HUES6 (cell line): ENCODE data around the gene TSPAN9.

Source experiments
- H3K27ac ChIP-seq: 2 replicates; pipeline ENCODE4 v1.7.0; 2013; ENCODE audit warnings: low read depth, mild to moderate bottlenecking, low read length, inconsistent platforms
- H3K27me3 ChIP-seq: 2 replicates; pipeline ENCODE4 v1.6.1; 2013; ENCODE audit warnings: low read length; ENCODE audit not compliant: control insufficient read depth, insufficient read depth
- H3K36me3 ChIP-seq: 2 replicates; pipeline ENCODE4 v1.6.1; 2013; ENCODE audit warnings: low read length; ENCODE audit not compliant: control insufficient read depth, insufficient read depth
- H3K4me1 ChIP-seq: 2 replicates; pipeline ENCODE4 v1.6.1; 2013; ENCODE audit warnings: low read length; ENCODE audit not compliant: control insufficient read depth, insufficient read depth
- H3K4me3 ChIP-seq: 2 replicates; pipeline ENCODE4 v1.5.1; 2013; ENCODE audit warnings: low read depth, low read length
- H3K9ac ChIP-seq: one replicate; pipeline ENCODE4 v1.6.1; 2013; ENCODE audit warnings: mild to moderate bottlenecking, low read length
- H3K9me3 ChIP-seq: 2 replicates; pipeline ENCODE4 v1.6.1; 2013; ENCODE audit warnings: low read depth, low read length; ENCODE audit not compliant: control insufficient read depth, insufficient read depth

The TSPAN9 gene

DNA sequence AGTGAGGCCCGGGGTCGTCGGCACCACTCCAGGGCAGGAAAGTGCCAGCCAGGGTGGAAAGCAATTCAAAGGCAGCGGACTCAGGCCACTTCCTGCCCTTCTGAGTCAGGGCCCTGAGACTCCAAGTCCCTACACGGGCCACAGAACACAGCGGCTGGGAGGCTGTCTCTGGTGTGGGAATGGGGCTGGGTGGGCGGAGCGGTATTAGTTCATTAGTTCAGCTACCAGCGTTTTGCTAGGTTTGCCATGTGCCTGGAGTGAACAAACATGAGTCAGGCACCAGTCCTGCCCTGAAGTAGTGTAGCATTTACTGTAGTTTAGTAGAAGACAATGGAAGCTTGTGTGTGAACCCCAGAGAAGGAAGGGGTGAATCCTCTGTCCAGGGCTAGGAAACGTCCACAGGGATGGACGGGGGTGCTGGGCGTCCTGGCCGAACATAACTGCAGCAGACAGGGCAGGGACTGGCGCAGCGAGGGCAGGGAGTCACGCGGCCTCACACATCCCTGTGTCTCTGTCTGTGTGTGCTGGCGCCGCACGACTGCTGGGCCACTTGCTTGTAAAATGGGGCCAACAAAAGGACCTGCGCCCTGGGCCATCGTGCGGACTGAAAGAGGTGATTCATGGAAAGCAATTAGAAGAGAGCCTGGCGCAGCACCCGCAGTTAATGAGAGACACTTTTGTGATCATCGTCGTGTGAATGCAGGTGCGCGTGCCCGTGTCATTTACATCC is 227.4 kb downstream of the TSPAN9 start:
- Histone ChIP-seq H3K27me3 (peaks cover 2% of the 10 kb centered on the region; the same call in 1 of the 2 replicates), H3K27ac (no peak overlapping the region), H3K9ac (no peak overlapping the region), H3K9me3 (no peaks in the 10 kb centered on the region), H3K4me3 (no peak overlapping the region), H3K36me3 (no peaks in the 10 kb centered on the region), H3K4me1 (peaks cover 11% of the 10 kb centered on the region)

- H3K4me1 ChIP-seq = peaks cover 8% of the 10 kb centered on the region; the same call in 1 of the 2 replicates
- H3K4me3 ChIP-seq = no peak overlapping the region
- H3K27me3 ChIP-seq = no peaks in the 10 kb centered on the region; the same call in 1 of the 2 replicates
- no peak overlapping the region for H3K27ac ChIP-seq
- no peaks in the 10 kb centered on the region for H3K36me3 ChIP-seq
- H3K9ac ChIP-seq = no peak overlapping the region
- no peaks in the 10 kb centered on the region for H3K9me3 ChIP-seq
Observed at GRCh38 chr12:3305464-3305863, 228.3 kb downstream of the TSPAN9 start.

- H3K27me3 ChIP-seq = no peaks in the 10 kb centered on the region; the same call in 1 of the 2 replicates
- no peaks in the 10 kb centered on the region for H3K36me3 ChIP-seq
- no peak overlapping the region for H3K9ac ChIP-seq
- H3K4me3 ChIP-seq = no peak overlapping the region
- H3K27ac ChIP-seq = no peak overlapping the region
- H3K9me3 ChIP-seq = no peaks in the 10 kb centered on the region
- H3K4me1 ChIP-seq = peaks cover 9% of the 10 kb centered on the region; the same call in 1 of the 2 replicates
Observed at GRCh38 chr12:3305904-3306619, 228.9 kb downstream of the TSPAN9 start.

DNA sequence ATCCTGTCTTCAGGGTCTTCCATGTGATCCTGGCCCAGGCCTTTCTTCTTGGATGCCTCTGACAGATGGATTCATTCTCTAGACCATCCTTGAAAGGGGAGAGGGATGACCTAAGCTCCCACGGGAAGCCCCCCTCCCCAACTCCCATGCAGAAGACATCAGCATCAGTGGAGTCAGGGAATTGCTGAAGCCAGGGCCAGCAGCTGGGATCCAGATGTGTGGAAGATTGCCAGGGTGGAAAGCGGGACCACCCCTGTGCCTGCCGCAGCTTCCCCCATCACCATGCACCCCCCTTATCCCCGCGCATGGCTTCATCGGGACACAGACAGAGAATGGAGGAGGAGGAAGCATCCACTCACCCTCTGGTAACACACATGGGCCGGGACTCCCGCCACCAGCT is 230.2 kb downstream of the TSPAN9 start:
- H3K4me3 ChIP-seq = no peak overlapping the region
- peaks cover 16% of the 10 kb centered on the region; the same call in 1 of the 2 replicates for H3K4me1 ChIP-seq
- H3K36me3 ChIP-seq = no peaks in the 10 kb centered on the region
- H3K27me3 ChIP-seq = peaks cover 8% of the 10 kb centered on the region; the same call in 1 of the 2 replicates
- H3K9ac ChIP-seq = no peak overlapping the region
- no peaks in the 10 kb centered on the region for H3K9me3 ChIP-seq
- H3K27ac ChIP-seq = no peak overlapping the region

DNA sequence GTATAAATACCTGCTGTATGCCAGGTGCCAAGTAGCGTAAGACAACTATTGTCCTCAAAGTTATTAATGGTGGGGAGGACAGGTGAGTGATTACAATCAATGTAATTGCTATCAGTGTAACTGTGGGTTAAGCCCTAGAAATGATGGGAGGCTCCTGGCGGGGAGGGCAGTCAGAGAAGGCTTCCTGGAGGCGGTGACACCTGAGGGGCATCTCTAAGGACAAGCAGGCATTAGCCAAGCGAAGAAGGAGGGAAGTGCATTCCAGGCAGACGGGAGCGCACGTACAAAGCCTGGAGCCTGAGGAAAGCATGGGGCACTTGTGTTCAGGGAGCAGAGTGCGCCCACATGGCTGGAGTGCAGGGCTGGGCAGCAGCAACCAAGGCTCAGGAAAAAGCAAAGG is 230.9 kb downstream of the TSPAN9 start:
- peaks cover 8% of the 10 kb centered on the region; the same call in 1 of the 2 replicates for H3K27me3 ChIP-seq

DNA sequence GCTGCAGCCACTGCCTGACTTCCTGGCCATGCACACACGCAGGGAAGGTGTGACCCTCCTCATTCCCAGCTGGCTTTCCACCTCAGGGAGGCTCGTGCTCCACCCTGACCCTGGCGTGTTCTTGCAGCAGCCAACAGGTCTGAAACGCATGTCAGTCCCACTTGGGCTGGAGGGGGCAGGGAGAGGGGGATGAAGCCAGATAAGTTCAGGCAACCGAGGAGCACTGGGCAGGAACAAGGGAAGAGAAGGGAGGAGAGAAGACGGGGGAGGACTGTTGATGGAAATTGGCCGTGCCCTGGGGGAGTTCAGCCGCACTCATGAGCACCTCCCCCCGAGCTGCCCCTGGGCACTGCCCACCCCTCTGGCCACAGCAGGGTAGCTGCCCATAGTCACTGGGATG is 231.4 kb downstream of the TSPAN9 start:
- no peaks in the 10 kb centered on the region for H3K36me3 ChIP-seq
- no peak overlapping the region for H3K4me3 ChIP-seq
- H3K4me1 ChIP-seq = peaks cover 16% of the 10 kb centered on the region; the same call in 1 of the 2 replicates
- H3K27ac ChIP-seq = no peak overlapping the region
- no peaks in the 10 kb centered on the region for H3K9me3 ChIP-seq
- peaks cover 8% of the 10 kb centered on the region; the same call in 1 of the 2 replicates for H3K27me3 ChIP-seq
- H3K9ac ChIP-seq = no peak overlapping the region

More for the DNA sequence above, 230.9 kb downstream of the TSPAN9 start:
- H3K9me3 ChIP-seq = no peaks in the 10 kb centered on the region
- H3K27ac ChIP-seq = no peak overlapping the region
- no peak overlapping the region for H3K4me3 ChIP-seq
- H3K36me3 ChIP-seq = no peaks in the 10 kb centered on the region
- H3K4me1 ChIP-seq = peaks cover 16% of the 10 kb centered on the region; the same call in 1 of the 2 replicates
- no peak overlapping the region for H3K9ac ChIP-seq

- Histone ChIP-seq H3K27me3 (peaks cover 8% of the 10 kb centered on the region; the same call in 1 of the 2 replicates), H3K9me3 (no peaks in the 10 kb centered on the region), H3K36me3 (no peaks in the 10 kb centered on the region), H3K27ac (no peak overlapping the region), H3K4me1 (peaks cover 12% of the 10 kb centered on the region; the same call in 1 of the 2 replicates), H3K4me3 (no peak overlapping the region), H3K9ac (no peak overlapping the region)
Observed at GRCh38 chr12:3309805-3310204, 232.6 kb downstream of the TSPAN9 start.

DNA sequence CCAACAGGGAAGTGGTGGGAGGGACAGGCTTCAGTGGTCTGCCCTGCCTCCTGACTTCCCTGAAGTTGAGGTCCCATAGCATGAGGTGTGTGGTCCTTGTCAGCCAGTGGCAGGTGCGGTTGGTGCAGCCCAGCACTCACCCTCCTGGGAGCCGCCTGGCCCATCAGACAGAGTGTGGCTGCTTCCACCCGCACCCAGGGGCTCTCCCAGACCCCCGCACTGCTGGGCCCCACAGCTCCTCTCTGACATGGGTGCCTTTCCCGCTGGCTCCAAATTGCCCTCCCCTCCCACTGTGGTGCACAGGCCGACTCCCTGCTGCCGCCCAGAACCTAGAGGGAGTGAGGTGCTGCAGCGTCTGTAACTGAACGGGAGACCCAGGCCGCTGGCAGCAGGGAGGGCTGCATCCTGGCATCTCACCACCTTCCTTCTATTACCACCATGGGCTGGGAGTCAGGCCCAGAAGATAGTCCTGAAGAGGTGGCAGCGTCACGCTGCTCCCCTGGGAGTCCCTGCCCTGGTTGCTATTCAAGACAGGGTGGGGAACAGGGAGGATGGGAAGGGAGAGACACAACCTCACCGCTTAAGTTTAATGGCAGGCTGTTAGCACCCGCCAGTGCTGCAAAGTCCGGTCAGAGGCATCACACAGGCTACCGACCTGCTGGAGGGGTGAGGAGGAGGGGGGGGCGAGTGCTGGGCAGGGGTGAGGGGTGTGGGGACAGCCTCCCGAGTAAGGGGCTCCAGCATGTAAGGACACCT is 233.3 kb downstream of the TSPAN9 start:
- Histone ChIP-seq H3K27me3 (peaks cover 8% of the 10 kb centered on the region; the same call in 1 of the 2 replicates), H3K9me3 (no peaks in the 10 kb centered on the region), H3K27ac (no peak overlapping the region), H3K4me1 (peaks cover 14% of the 10 kb centered on the region; the same call in 1 of the 2 replicates), H3K4me3 (no peak overlapping the region), H3K9ac (no peak overlapping the region), H3K36me3 (no peaks in the 10 kb centered on the region)

DNA sequence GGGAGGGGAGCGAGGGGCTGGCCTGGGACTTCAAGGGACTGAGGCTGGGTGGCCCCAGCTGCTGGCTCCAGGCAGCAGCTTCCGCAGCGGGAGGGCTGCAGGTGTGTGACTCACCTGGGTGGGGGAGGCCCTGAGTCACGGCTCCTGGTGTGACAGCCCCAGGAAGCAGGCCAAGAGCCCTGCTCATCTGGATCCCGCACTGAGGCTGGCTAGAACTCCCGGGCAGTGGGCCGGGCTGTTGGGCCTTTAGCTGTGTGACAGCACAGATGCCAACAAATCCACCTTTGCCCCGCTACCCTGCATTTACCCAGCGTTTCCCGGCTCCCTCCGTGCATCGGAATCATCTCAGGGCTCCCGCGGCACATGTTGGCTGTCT is 233.8 kb downstream of the TSPAN9 start:
- no peaks in the 10 kb centered on the region for H3K9me3 ChIP-seq
- no peak overlapping the region for H3K27ac ChIP-seq
- H3K9ac ChIP-seq = no peak overlapping the region
- peaks cover 8% of the 10 kb centered on the region; the same call in 1 of the 2 replicates for H3K27me3 ChIP-seq
- no peak overlapping the region for H3K4me3 ChIP-seq
- no peaks in the 10 kb centered on the region for H3K36me3 ChIP-seq
- peaks cover 16% of the 10 kb centered on the region; the same call in 1 of the 2 replicates for H3K4me1 ChIP-seq

- H3K27me3 ChIP-seq = peaks cover 8% of the 10 kb centered on the region; the same call in 1 of the 2 replicates
- peaks cover 16% of the 10 kb centered on the region; the same call in 1 of the 2 replicates for H3K4me1 ChIP-seq
- H3K9me3 ChIP-seq = no peaks in the 10 kb centered on the region
- no peak overlapping the region for H3K4me3 ChIP-seq
- no peak overlapping the region for H3K27ac ChIP-seq
- H3K36me3 ChIP-seq = no peaks in the 10 kb centered on the region
- no peak overlapping the region for H3K9ac ChIP-seq
Observed at GRCh38 chr12:3311491-3312103, 234.4 kb downstream of the TSPAN9 start.
